Activated T-cell treated with anti-CD3 and anti-CD28 coated beads, Interleukin-2, amount 50 U/mL, for 24 hours (primary cell): Measurements from ENCODE around the gene GALNTL6.
"Not testable (repeated sequence)": the region's sequence is repeated elsewhere in the genome, so short reads cannot be mapped to it uniquely, and the experiment has no call there.

ENCODE experiments used
- DNase-seq: peaks from one replicate; pipeline ENCODE4 v3.0.0-alpha.2; 2020
- H3K27ac Mint-ChIP-seq: 2 replicates; pipeline ENCODE4 v1.8.0; 2020; ENCODE audit warnings: mild to moderate bottlenecking, mixed read lengths
- H3K27me3 Mint-ChIP-seq: 2 replicates; pipeline ENCODE4 v1.8.0; 2020; ENCODE audit warnings: mixed read lengths
- H3K36me3 Mint-ChIP-seq: 2 replicates; pipeline ENCODE4 v1.8.0; 2020; ENCODE audit warnings: low read depth, mixed read lengths
- H3K4me1 Mint-ChIP-seq: 2 replicates; pipeline ENCODE4 v1.8.0; 2020; ENCODE audit warnings: low read depth, mixed read lengths
- H3K4me3 Mint-ChIP-seq: 2 replicates; pipeline ENCODE4 v1.8.0; 2020; ENCODE audit warnings: mild to moderate bottlenecking, moderate library complexity, mixed read lengths
- H3K9me3 Mint-ChIP-seq: 2 replicates; pipeline ENCODE4 v1.8.0; 2020; ENCODE audit warnings: mixed read lengths

The GALNTL6 gene

GRCh38 chr4:172352356-172352755 lies 539.2 kb downstream of the GALNTL6 start:
- no peaks in the 10 kb centered on the region for H3K27me3 Mint-ChIP-seq
- H3K4me1 Mint-ChIP-seq, result no peaks in the 10 kb centered on the region
- DNase-seq, result no peak
- H3K36me3 Mint-ChIP-seq, result no peaks in the 10 kb centered on the region
- H3K9me3 Mint-ChIP-seq, result no peaks in the 10 kb centered on the region
- H3K27ac Mint-ChIP-seq, result no peak overlapping the region
- no peak overlapping the region for H3K4me3 Mint-ChIP-seq

GRCh38 chr4:172356016-172356415 lies 542.8 kb downstream of the GALNTL6 start:
- Mint-ChIP-seq H3K27ac (no peak overlapping the region), H3K36me3 (no peaks in the 10 kb centered on the region), H3K9me3 (no peaks in the 10 kb centered on the region), H3K4me1 (no peaks in the 10 kb centered on the region), H3K27me3 (no peaks in the 10 kb centered on the region), H3K4me3 (no peak overlapping the region)
- no peak for DNase-seq

- no peaks in the 10 kb centered on the region for H3K36me3 Mint-ChIP-seq
These were observed 543.9 kb downstream of the GALNTL6 start for GRCh38 chr4:172357006-172357540.

GRCh38 chr4:172362569-172362968 lies 549.4 kb downstream of the GALNTL6 start:
- Mint-ChIP-seq H3K27me3 (no peaks in the 10 kb centered on the region), H3K4me3 (no peak overlapping the region), H3K4me1 (no peaks in the 10 kb centered on the region), H3K9me3 (peaks cover 2% of the 10 kb centered on the region), H3K27ac (no peak overlapping the region), H3K36me3 (no peaks in the 10 kb centered on the region)
- DNase-seq, result no peak

More at GRCh38 chr4:172357006-172357540, 543.9 kb downstream of the GALNTL6 start:
- no peak overlapping the region for H3K27ac Mint-ChIP-seq
- H3K4me1 Mint-ChIP-seq, result no peaks in the 10 kb centered on the region
- H3K27me3 Mint-ChIP-seq, result no peaks in the 10 kb centered on the region
- DNase-seq, result no peak
- H3K4me3 Mint-ChIP-seq, result no peak overlapping the region
- H3K9me3 Mint-ChIP-seq, result no peaks in the 10 kb centered on the region

- Mint-ChIP-seq H3K27me3 (no peaks in the 10 kb centered on the region), H3K4me3 (no peak overlapping the region), H3K9me3 (peaks cover 11% of the 10 kb centered on the region), H3K27ac (no peak overlapping the region), H3K36me3 (no peaks in the 10 kb centered on the region), H3K4me1 (no peaks in the 10 kb centered on the region)
- no peak for DNase-seq
These were observed 556.3 kb downstream of the GALNTL6 start for GRCh38 chr4:172369471-172369959.

- Mint-ChIP-seq H3K4me1 (no peaks in the 10 kb centered on the region), H3K4me3 (no peak overlapping the region), H3K36me3 (no peaks in the 10 kb centered on the region), H3K27me3 (no peaks in the 10 kb centered on the region), H3K27ac (no peak overlapping the region), H3K9me3 (peaks cover 16% of the 10 kb centered on the region)
- no peak for DNase-seq
These were observed 564.4 kb downstream of the GALNTL6 start for GRCh38 chr4:172377486-172378140.

GRCh38 chr4:172379834-172380233 lies 566.6 kb downstream of the GALNTL6 start:
- Mint-ChIP-seq H3K9me3 (peaks cover 14% of the 10 kb centered on the region), H3K36me3 (no peaks in the 10 kb centered on the region), H3K27ac (no peak overlapping the region), H3K4me1 (no peaks in the 10 kb centered on the region), H3K27me3 (no peaks in the 10 kb centered on the region), H3K4me3 (no peak overlapping the region)
- no peak for DNase-seq

GRCh38 chr4:172390331-172390730 lies 577.1 kb downstream of the GALNTL6 start:
- Mint-ChIP-seq H3K27ac (no peak overlapping the region), H3K36me3 (no peaks in the 10 kb centered on the region), H3K27me3 (no peaks in the 10 kb centered on the region), H3K4me3 (no peak overlapping the region), H3K9me3 (no peaks in the 10 kb centered on the region), H3K4me1 (no peaks in the 10 kb centered on the region)
- DNase-seq, result no peak

- DNase-seq, result no peak
- Mint-ChIP-seq H3K4me1 (no peaks in the 10 kb centered on the region), H3K27ac (no peak overlapping the region), H3K36me3 (no peaks in the 10 kb centered on the region), H3K4me3 (no peak overlapping the region), H3K9me3 (peaks cover under 1% of the 10 kb centered on the region), H3K27me3 (no peaks in the 10 kb centered on the region)
These were observed 579.5 kb downstream of the GALNTL6 start for GRCh38 chr4:172392741-172393140.

GRCh38 chr4:172393220-172393619 lies 580.0 kb downstream of the GALNTL6 start:
- Mint-ChIP-seq H3K4me3 (no peak overlapping the region), H3K9me3 (peaks cover 2% of the 10 kb centered on the region), H3K4me1 (no peaks in the 10 kb centered on the region), H3K27ac (no peak overlapping the region), H3K36me3 (no peaks in the 10 kb centered on the region), H3K27me3 (no peaks in the 10 kb centered on the region)
- DNase-seq, result no peak

- no peak overlapping the region for H3K27ac Mint-ChIP-seq
- no peaks in the 10 kb centered on the region for H3K36me3 Mint-ChIP-seq
- no peak overlapping the region for H3K4me3 Mint-ChIP-seq
These were observed 591.5 kb downstream of the GALNTL6 start for GRCh38 chr4:172404676-172405075.

GRCh38 chr4:172410363-172410762 lies 597.2 kb downstream of the GALNTL6 start:
- Mint-ChIP-seq H3K36me3 (no peaks in the 10 kb centered on the region), H3K4me1 (no peaks in the 10 kb centered on the region), H3K4me3 (no peak overlapping the region), H3K9me3 (peaks cover 4% of the 10 kb centered on the region), H3K27me3 (no peaks in the 10 kb centered on the region), H3K27ac (no peak overlapping the region)
- no peak for DNase-seq

More at GRCh38 chr4:172404676-172405075, 591.5 kb downstream of the GALNTL6 start:
- H3K9me3 Mint-ChIP-seq, result peaks cover 4% of the 10 kb centered on the region
- H3K27me3 Mint-ChIP-seq, result no peaks in the 10 kb centered on the region
- H3K4me1 Mint-ChIP-seq, result no peaks in the 10 kb centered on the region
- DNase-seq, result no peak

GRCh38 chr4:172411149-172411548 lies 597.9 kb downstream of the GALNTL6 start:
- no peaks in the 10 kb centered on the region for H3K36me3 Mint-ChIP-seq
- H3K4me3 Mint-ChIP-seq, result no peak overlapping the region
- no peak overlapping the region for H3K27ac Mint-ChIP-seq
- no peak for DNase-seq
- H3K27me3 Mint-ChIP-seq, result no peaks in the 10 kb centered on the region
- peaks cover 4% of the 10 kb centered on the region for H3K9me3 Mint-ChIP-seq
- H3K4me1 Mint-ChIP-seq, result no peaks in the 10 kb centered on the region

- H3K4me1 Mint-ChIP-seq, result no peaks in the 10 kb centered on the region
- no peaks in the 10 kb centered on the region for H3K36me3 Mint-ChIP-seq
- H3K27ac Mint-ChIP-seq, result no peak overlapping the region
- DNase-seq, result no peak
- peaks cover 4% of the 10 kb centered on the region for H3K9me3 Mint-ChIP-seq
- no peaks in the 10 kb centered on the region for H3K27me3 Mint-ChIP-seq
- no peak overlapping the region for H3K4me3 Mint-ChIP-seq
These were observed 599.8 kb downstream of the GALNTL6 start for GRCh38 chr4:172412851-172413580.

GRCh38 chr4:172428979-172429378 lies 615.8 kb downstream of the GALNTL6 start:
- H3K36me3 Mint-ChIP-seq, H3K27ac Mint-ChIP-seq, H3K4me3 Mint-ChIP-seq, H3K27me3 Mint-ChIP-seq, H3K4me1 Mint-ChIP-seq, H3K9me3 Mint-ChIP-seq, DNase-seq: not testable (repeated sequence)
